Bronchial smooth muscle cell (primary cell): ENCODE data around the gene NUP85. TPM values are rescaled to one million over a fixed set of nuclear protein-coding genes. Genes with fewer than 3 reads are reported as not detected.

Experiments
- total RNA-seq: library from RNA; depleted of rRNA; stranded (reverse); fragments of >200 nt; gene quantifications from 2 replicates; pipeline ENCODE4 v1.2.1, GENCODE V29; 2014

The NUP85 gene
- total RNA-seq = 21.1 and 22.6 TPM in 2 replicates

GRCh38 chr17:75205037-75205792 lies at the start of gene NUP85:
NUP85 (plus strand) TSS chr17:75205679; CDS start chr17:75205762, 83 bp downstream.

GRCh38 chr17:75182569-75183436 lies 22.7 kb upstream of the NUP85 start, which contains the start of gene SUMO2:
SUMO2 (minus strand) TSS chr17:75182959; CDS start chr17:75182834, 125 bp downstream.

GRCh38 chr17:75261336-75262111 lies 56.0 kb downstream of the NUP85 start, which contains the start of the genes GGA3 and MRPS7:
GGA3 (minus strand) TSS chr17:75261606; CDS start chr17:75261587, 19 bp downstream.
MRPS7 (plus strand) TSS chr17:75261879; CDS start chr17:75261901, 22 bp downstream.

GRCh38 chr17:75270966-75271232 lies 65.4 kb downstream of the NUP85 start, which contains the start of gene MIF4GD:
MIF4GD (minus strand) TSS chr17:75271231; CDS start chr17:75270195, 1,036 bp downstream.

Other genes starting within 250 kb of the NUP85 start
- gene HID1, start 232.9 kb upstream of the NUP85 start, total RNA-seq = 0.16 and 0.52 TPM in 2 replicates
- 5.5 and 6.4 TPM in 2 replicates for gene CDR2L, start 218.0 kb upstream of the NUP85 start, total RNA-seq
- 29.3 and 34.4 TPM in 2 replicates for gene MRPL58, start 193.0 kb upstream of the NUP85 start, total RNA-seq
- 279 and 442 TPM in 2 replicates for gene ATP5PD, start 158.7 kb upstream of the NUP85 start, total RNA-seq
- gene KCTD2, start 158.5 kb upstream of the NUP85 start, total RNA-seq = 10.6 and 12.8 TPM in 2 replicates
- gene SLC16A5, start 117.7 kb upstream of the NUP85 start, total RNA-seq = 4.7 and 10.6 TPM in 2 replicates
- gene ARMC7, start 95.7 kb upstream of the NUP85 start, total RNA-seq = 1.7 and 1.8 TPM in 2 replicates
- 16.4 and 35.6 TPM in 2 replicates for gene NT5C, start 73.9 kb upstream of the NUP85 start, total RNA-seq
- gene JPT1, start 51.2 kb upstream of the NUP85 start, total RNA-seq = 24.1 and 39.9 TPM in 2 replicates
- gene SUMO2, start 22.7 kb upstream of the NUP85 start, total RNA-seq = 134 and 198 TPM in 2 replicates
- gene GGA3, start 55.9 kb downstream of the NUP85 start, total RNA-seq = 11.5 and 17.8 TPM in 2 replicates
- 43.1 and 46.0 TPM in 2 replicates for gene MRPS7, start 56.2 kb downstream of the NUP85 start, total RNA-seq
- 3.3 and 5.5 TPM in 2 replicates for gene MIF4GD, start 65.6 kb downstream of the NUP85 start, total RNA-seq
- 3.3 and 4.3 TPM in 2 replicates for gene SLC25A19, start 83.8 kb downstream of the NUP85 start, total RNA-seq
- gene GRB2, start 200.0 kb downstream of the NUP85 start, total RNA-seq = 41.0 and 50.4 TPM in 2 replicates